Measurements from ENCODE around the gene CRYBG1. TPM values are rescaled to one million over a fixed set of nuclear protein-coding genes. Genes with fewer than 3 reads are reported as not detected.

CRYBG1 gene
- total RNA-seq, 1 donor from 2014 or later, result 33.6 TPM

DNA sequence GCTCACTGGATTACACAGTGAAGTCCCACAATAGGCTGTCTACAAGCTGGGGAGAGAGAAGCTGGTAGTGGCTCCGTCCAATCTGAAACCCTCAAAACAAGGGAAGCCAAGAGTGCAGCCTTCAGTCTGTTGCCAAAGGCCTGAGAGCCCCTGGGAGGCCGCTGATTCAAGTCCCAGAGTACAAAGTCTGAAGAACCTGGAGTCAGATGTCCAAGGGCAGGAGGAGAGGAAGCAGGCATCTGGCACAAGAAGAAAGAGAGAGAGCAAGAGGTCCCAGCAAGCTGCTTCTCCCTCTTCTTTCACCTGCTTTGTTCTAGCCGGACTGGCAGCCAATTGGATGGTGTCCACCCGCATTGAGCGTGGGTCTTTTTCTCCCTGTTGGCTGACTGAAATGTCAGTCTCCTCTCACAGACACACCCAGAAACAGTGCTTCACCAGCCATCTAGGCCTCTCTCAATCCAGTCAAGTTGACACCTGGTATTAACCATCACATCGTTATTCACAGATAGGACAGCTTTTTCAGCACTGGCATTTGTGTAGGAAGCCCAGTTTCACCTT lies 51.2 kb downstream of the CRYBG1 start:
- no peak overlapping the region for H3K27ac Mint-ChIP-seq
- CTCF ChIA-PET, result no interaction called here

GRCh38 chr6:106413016-106413415 lies 52.5 kb downstream of the CRYBG1 start:
- ChIA-PET CTCF (no interaction called here), POLR2A (interaction anchor here (0.7 kb wide), 1 partner anchor 76 kb away, joined by 3 read pairs; no protein-coding TSS in a partner anchor)
- intact Hi-C loops (cut with micrococcal nuclease), result no loop called here
- H3K4me3 Mint-ChIP-seq, result no peak overlapping the region
- H3K27ac Mint-ChIP-seq, result no peak overlapping the region
- DNase-seq (no peak), ATAC-seq (ENCODE audit: low read depth) (no peak)
- peaks cover 24% of the 10 kb centered on the region for H3K27me3 Mint-ChIP-seq
- no peaks in the 10 kb centered on the region for H3K9me3 Mint-ChIP-seq
- no peaks in the 10 kb centered on the region for H3K36me3 Mint-ChIP-seq (ENCODE audit: low read depth)
- H3K4me1 Mint-ChIP-seq, result no peaks in the 10 kb centered on the region
- TF ChIP-seq CTCF (IDR thresholded peaks at IDR 0.05), result no peak

More for the DNA sequence above, 51.2 kb downstream of the CRYBG1 start:
- TF ChIP-seq CTCF (IDR thresholded peaks at IDR 0.05), result no peak
- Mint-ChIP-seq H3K4me1 (no peaks in the 10 kb centered on the region), H3K36me3 (ENCODE audit: low read depth) (peaks cover 4% of the 10 kb centered on the region), H3K9me3 (peaks cover 9% of the 10 kb centered on the region), H3K27me3 (peaks cover 27% of the 10 kb centered on the region), H3K4me3 (no peak overlapping the region)
- intact Hi-C loops (cut with micrococcal nuclease), result no loop called here
- no peak for ATAC-seq (ENCODE audit: low read depth)
- POLR2A ChIA-PET, result no interaction called here
- no peak for DNase-seq

GRCh38 chr6:106413722-106414121 lies 53.2 kb downstream of the CRYBG1 start:
- ChIA-PET POLR2A (interaction anchor here (0.7 kb wide), 1 partner anchor 75 kb away, joined by 3 read pairs; no protein-coding TSS in a partner anchor), CTCF (no interaction called here)

DNA sequence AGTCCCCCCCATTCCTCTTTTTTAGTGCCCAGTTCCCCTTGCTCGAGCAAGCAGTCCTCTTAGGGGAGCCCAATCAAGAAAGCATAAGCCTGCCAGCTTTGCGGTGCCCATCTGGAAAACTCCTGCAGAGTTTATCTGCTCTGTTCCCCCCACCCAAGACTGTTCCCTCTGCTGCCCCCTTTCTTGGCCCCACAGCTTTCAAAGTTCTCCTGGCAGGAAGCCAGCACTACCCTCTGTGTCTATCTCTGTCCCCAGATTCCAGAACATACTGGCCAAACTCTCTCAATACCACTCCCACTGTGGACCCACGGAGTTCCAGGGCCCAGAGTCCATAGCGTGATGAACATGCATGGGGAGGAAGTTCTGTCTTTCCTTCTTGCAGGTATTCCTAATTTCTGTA lies 55.4 kb downstream of the CRYBG1 start:
- H3K4me3 Mint-ChIP-seq, result no peak overlapping the region
- peaks cover 29% of the 10 kb centered on the region for H3K27me3 Mint-ChIP-seq
- ChIA-PET POLR2A (no interaction called here), CTCF (no interaction called here)
- no peaks in the 10 kb centered on the region for H3K36me3 Mint-ChIP-seq (ENCODE audit: low read depth)
- no peak for TF ChIP-seq CTCF (IDR thresholded peaks at IDR 0.05)
- DNase-seq (no peak), ATAC-seq (ENCODE audit: low read depth) (no peak)
- intact Hi-C loops (cut with micrococcal nuclease), result no loop called here
- no peaks in the 10 kb centered on the region for H3K4me1 Mint-ChIP-seq
- no peaks in the 10 kb centered on the region for H3K9me3 Mint-ChIP-seq
- H3K27ac Mint-ChIP-seq, result no peak overlapping the region

More at GRCh38 chr6:106413722-106414121, 53.2 kb downstream of the CRYBG1 start:
- no peak overlapping the region for H3K4me3 Mint-ChIP-seq
- intact Hi-C loops (cut with micrococcal nuclease), result no loop called here
- TF ChIP-seq CTCF (IDR thresholded peaks at IDR 0.05), result no peak
- H3K27me3 Mint-ChIP-seq, result peaks cover 28% of the 10 kb centered on the region
- H3K36me3 Mint-ChIP-seq (ENCODE audit: low read depth), result no peaks in the 10 kb centered on the region
- no peak for ATAC-seq (ENCODE audit: low read depth)
- no peaks in the 10 kb centered on the region for H3K9me3 Mint-ChIP-seq
- no peak for DNase-seq
- H3K4me1 Mint-ChIP-seq, result no peaks in the 10 kb centered on the region
- no peak overlapping the region for H3K27ac Mint-ChIP-seq

DNA sequence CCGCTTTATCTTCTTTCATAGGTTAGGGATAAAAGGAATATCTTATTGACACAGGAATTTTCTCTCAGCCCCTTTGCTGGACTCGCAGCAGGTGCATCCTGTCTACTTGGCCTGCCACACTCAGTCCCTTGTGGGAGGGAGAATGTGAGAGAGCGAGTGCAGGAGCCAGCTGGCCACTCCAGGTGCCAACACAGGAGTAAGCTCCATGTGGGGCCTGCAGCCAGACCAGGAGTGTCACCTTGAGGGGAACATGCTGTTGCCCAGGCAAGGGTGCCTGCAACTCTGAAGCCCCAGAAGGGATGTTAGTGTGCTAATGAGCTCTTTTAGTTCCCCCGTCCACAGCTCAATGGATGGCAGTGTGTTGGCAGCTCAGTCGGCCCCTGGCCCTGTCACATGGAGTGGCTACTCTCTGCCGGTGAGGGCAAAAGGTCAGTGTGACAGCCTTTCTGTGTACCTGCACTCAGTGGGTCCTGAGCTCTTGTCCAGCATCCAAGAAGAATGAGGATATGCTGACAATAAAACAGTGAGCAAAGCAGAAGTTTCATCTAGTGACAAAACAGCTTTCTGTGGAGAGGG lies 57.1 kb downstream of the CRYBG1 start:
- Mint-ChIP-seq H3K36me3 (ENCODE audit: low read depth) (no peaks in the 10 kb centered on the region), H3K9me3 (no peaks in the 10 kb centered on the region), H3K27ac (no peak overlapping the region), H3K4me3 (no peak overlapping the region), H3K4me1 (no peaks in the 10 kb centered on the region), H3K27me3 (peaks cover 29% of the 10 kb centered on the region)
- POLR2A ChIA-PET, result no interaction called here
- intact Hi-C loops (cut with micrococcal nuclease), result no loop called here
- DNase-seq (no peak), ATAC-seq (ENCODE audit: low read depth) (no peak)
- no peak for TF ChIP-seq CTCF (IDR thresholded peaks at IDR 0.05)
- CTCF ChIA-PET, result interaction anchor here (1.6 kb wide), 1 partner anchor 78 kb away, joined by 3 read pairs; no protein-coding TSS in a partner anchor
